ENCODE data around the gene HNRNPH1.

Gene HNRNPH1

GRCh38 chr5:179620703-179621350 is 2.6 kb downstream of the HNRNPH1 start:
- H3K9ac ChIP-seq (ENCODE audit: low read length in 2 of 2), result peak overlapping the region in 1 of 2 donors; percentile 53
- no peaks in the 10 kb centered on the region for H3K27me3 ChIP-seq (ENCODE audit: control insufficient read depth in 1 of 2, insufficient read depth in 2 of 2, low read length in 2 of 2)
- H3K36me3 ChIP-seq (ENCODE audit: control insufficient read depth in 2 of 2, insufficient read depth in 2 of 2, low read length in 2 of 2), result peaks cover 34 to 42% of the 10 kb centered on the region in 2 donors
- peak overlapping the region; percentile 73 to 98 for H3K4me3 ChIP-seq (ENCODE audit: low read length in 2 of 2)
- H3K4me1 ChIP-seq (ENCODE audit: control insufficient read depth, insufficient read depth, low read length), result peaks cover 40% of the 10 kb centered on the region
- H3K9me3 ChIP-seq (ENCODE audit: control insufficient read depth in 2 of 2, low read length in 2 of 2), result no peaks in the 10 kb centered on the region
- peak overlapping the region; percentile 41 for H3K27ac ChIP-seq (ENCODE audit: low read length)

GRCh38 chr5:179620293-179620692 is 3.2 kb downstream of the HNRNPH1 start:
- Histone ChIP-seq H3K27me3 (ENCODE audit: control insufficient read depth in 1 of 2, insufficient read depth in 2 of 2, low read length in 2 of 2) (no peaks in the 10 kb centered on the region), H3K4me1 (ENCODE audit: control insufficient read depth, insufficient read depth, low read length) (peaks cover 40% of the 10 kb centered on the region), H3K9me3 (ENCODE audit: control insufficient read depth in 2 of 2, low read length in 2 of 2) (no peaks in the 10 kb centered on the region), H3K9ac (ENCODE audit: low read length in 2 of 2) (no peak overlapping the region), H3K27ac (ENCODE audit: low read length) (no peak overlapping the region), H3K36me3 (ENCODE audit: control insufficient read depth in 2 of 2, insufficient read depth in 2 of 2, low read length in 2 of 2) (peaks cover 36 to 46% of the 10 kb centered on the region in 2 donors), H3K4me3 (ENCODE audit: low read length in 2 of 2) (peak overlapping the region; percentile 73 to 98)

GRCh38 chr5:179619776-179620175 is 3.7 kb downstream of the HNRNPH1 start:
- Histone ChIP-seq H3K27ac (ENCODE audit: low read length) (no peak overlapping the region), H3K36me3 (ENCODE audit: control insufficient read depth in 2 of 2, insufficient read depth in 2 of 2, low read length in 2 of 2) (peaks cover 40 to 51% of the 10 kb centered on the region in 2 donors), H3K9me3 (ENCODE audit: control insufficient read depth in 2 of 2, low read length in 2 of 2) (no peaks in the 10 kb centered on the region), H3K9ac (ENCODE audit: low read length in 2 of 2) (no peak overlapping the region), H3K4me3 (ENCODE audit: low read length in 2 of 2) (peak overlapping the region; percentile 55 to 98), H3K27me3 (ENCODE audit: control insufficient read depth in 1 of 2, insufficient read depth in 2 of 2, low read length in 2 of 2) (no peaks in the 10 kb centered on the region), H3K4me1 (ENCODE audit: control insufficient read depth, insufficient read depth, low read length) (peaks cover 37% of the 10 kb centered on the region)

- Histone ChIP-seq H3K4me1 (ENCODE audit: control insufficient read depth, insufficient read depth, low read length) (peaks cover 30% of the 10 kb centered on the region), H3K27me3 (ENCODE audit: control insufficient read depth in 1 of 2, insufficient read depth in 2 of 2, low read length in 2 of 2) (no peaks in the 10 kb centered on the region), H3K9me3 (ENCODE audit: control insufficient read depth in 2 of 2, low read length in 2 of 2) (no peaks in the 10 kb centered on the region), H3K36me3 (ENCODE audit: control insufficient read depth in 2 of 2, insufficient read depth in 2 of 2, low read length in 2 of 2) (peaks cover 45 to 55% of the 10 kb centered on the region in 2 donors), H3K4me3 (ENCODE audit: low read length in 2 of 2) (peak overlapping the region; percentile 47 to 55), H3K9ac (ENCODE audit: low read length in 2 of 2) (peak overlapping the region in 1 of 2 donors; percentile 35), H3K27ac (ENCODE audit: low read length) (no peak overlapping the region)
Observed at GRCh38 chr5:179618923-179619554, 4.4 kb downstream of the HNRNPH1 start.

- Histone ChIP-seq H3K27me3 (ENCODE audit: control insufficient read depth in 1 of 2, insufficient read depth in 2 of 2, low read length in 2 of 2) (no peaks in the 10 kb centered on the region), H3K27ac (ENCODE audit: low read length) (no peak overlapping the region), H3K36me3 (ENCODE audit: control insufficient read depth in 2 of 2, insufficient read depth in 2 of 2, low read length in 2 of 2) (peaks cover 56 to 66% of the 10 kb centered on the region in 2 donors), H3K9ac (ENCODE audit: low read length in 2 of 2) (no peak overlapping the region), H3K4me1 (ENCODE audit: control insufficient read depth, insufficient read depth, low read length) (peaks cover 36% of the 10 kb centered on the region), H3K4me3 (ENCODE audit: low read length in 2 of 2) (no peak overlapping the region), H3K9me3 (ENCODE audit: control insufficient read depth in 2 of 2, low read length in 2 of 2) (no peaks in the 10 kb centered on the region)
Observed at GRCh38 chr5:179617930-179618329, 5.5 kb downstream of the HNRNPH1 start.

- Histone ChIP-seq H3K4me1 (ENCODE audit: control insufficient read depth, insufficient read depth, low read length) (peaks cover 44% of the 10 kb centered on the region), H3K36me3 (ENCODE audit: control insufficient read depth in 2 of 2, insufficient read depth in 2 of 2, low read length in 2 of 2) (peaks cover 60 to 65% of the 10 kb centered on the region in 2 donors), H3K9ac (ENCODE audit: low read length in 2 of 2) (no peak overlapping the region), H3K4me3 (ENCODE audit: low read length in 2 of 2) (no peak overlapping the region), H3K9me3 (ENCODE audit: control insufficient read depth in 2 of 2, low read length in 2 of 2) (no peaks in the 10 kb centered on the region), H3K27ac (ENCODE audit: low read length) (no peak overlapping the region), H3K27me3 (ENCODE audit: control insufficient read depth in 1 of 2, insufficient read depth in 2 of 2, low read length in 2 of 2) (no peaks in the 10 kb centered on the region)
Observed at GRCh38 chr5:179616002-179616594, 7.4 kb downstream of the HNRNPH1 start.

- H3K27me3 ChIP-seq (ENCODE audit: control insufficient read depth in 1 of 2, insufficient read depth in 2 of 2, low read length in 2 of 2), result no peaks in the 10 kb centered on the region
- peaks cover 59 to 65% of the 10 kb centered on the region in 2 donors for H3K36me3 ChIP-seq (ENCODE audit: control insufficient read depth in 2 of 2, insufficient read depth in 2 of 2, low read length in 2 of 2)
- H3K4me3 ChIP-seq (ENCODE audit: low read length in 2 of 2), result no peak overlapping the region
- peaks cover 44% of the 10 kb centered on the region for H3K4me1 ChIP-seq (ENCODE audit: control insufficient read depth, insufficient read depth, low read length)
- H3K9ac ChIP-seq (ENCODE audit: low read length in 2 of 2), result no peak overlapping the region
- H3K9me3 ChIP-seq (ENCODE audit: control insufficient read depth in 2 of 2, low read length in 2 of 2), result no peaks in the 10 kb centered on the region
- H3K27ac ChIP-seq (ENCODE audit: low read length), result no peak overlapping the region
Observed at GRCh38 chr5:179615203-179615602, 8.3 kb downstream of the HNRNPH1 start.

GRCh38 chr5:179614745-179615144 is 8.7 kb downstream of the HNRNPH1 start:
- no peak overlapping the region for H3K4me3 ChIP-seq (ENCODE audit: low read length in 2 of 2)
- H3K27me3 ChIP-seq (ENCODE audit: control insufficient read depth in 1 of 2, insufficient read depth in 2 of 2, low read length in 2 of 2), result no peaks in the 10 kb centered on the region
- peaks cover 64 to 69% of the 10 kb centered on the region in 2 donors for H3K36me3 ChIP-seq (ENCODE audit: control insufficient read depth in 2 of 2, insufficient read depth in 2 of 2, low read length in 2 of 2)
- no peak overlapping the region for H3K9ac ChIP-seq (ENCODE audit: low read length in 2 of 2)
- H3K4me1 ChIP-seq (ENCODE audit: control insufficient read depth, insufficient read depth, low read length), result peaks cover 41% of the 10 kb centered on the region
- H3K27ac ChIP-seq (ENCODE audit: low read length), result no peak overlapping the region
- no peaks in the 10 kb centered on the region for H3K9me3 ChIP-seq (ENCODE audit: control insufficient read depth in 2 of 2, low read length in 2 of 2)

- Histone ChIP-seq H3K4me1 (ENCODE audit: control insufficient read depth, insufficient read depth, low read length) (peaks cover 35% of the 10 kb centered on the region), H3K9me3 (ENCODE audit: control insufficient read depth in 2 of 2, low read length in 2 of 2) (no peaks in the 10 kb centered on the region), H3K9ac (ENCODE audit: low read length in 2 of 2) (no peak overlapping the region), H3K36me3 (ENCODE audit: control insufficient read depth in 2 of 2, insufficient read depth in 2 of 2, low read length in 2 of 2) (peaks cover 70 to 75% of the 10 kb centered on the region in 2 donors), H3K4me3 (ENCODE audit: low read length in 2 of 2) (no peak overlapping the region), H3K27me3 (ENCODE audit: control insufficient read depth in 1 of 2, insufficient read depth in 2 of 2, low read length in 2 of 2) (no peaks in the 10 kb centered on the region), H3K27ac (ENCODE audit: low read length) (no peak overlapping the region)
Observed at GRCh38 chr5:179613460-179614071, 9.9 kb downstream of the HNRNPH1 start.

DNA sequence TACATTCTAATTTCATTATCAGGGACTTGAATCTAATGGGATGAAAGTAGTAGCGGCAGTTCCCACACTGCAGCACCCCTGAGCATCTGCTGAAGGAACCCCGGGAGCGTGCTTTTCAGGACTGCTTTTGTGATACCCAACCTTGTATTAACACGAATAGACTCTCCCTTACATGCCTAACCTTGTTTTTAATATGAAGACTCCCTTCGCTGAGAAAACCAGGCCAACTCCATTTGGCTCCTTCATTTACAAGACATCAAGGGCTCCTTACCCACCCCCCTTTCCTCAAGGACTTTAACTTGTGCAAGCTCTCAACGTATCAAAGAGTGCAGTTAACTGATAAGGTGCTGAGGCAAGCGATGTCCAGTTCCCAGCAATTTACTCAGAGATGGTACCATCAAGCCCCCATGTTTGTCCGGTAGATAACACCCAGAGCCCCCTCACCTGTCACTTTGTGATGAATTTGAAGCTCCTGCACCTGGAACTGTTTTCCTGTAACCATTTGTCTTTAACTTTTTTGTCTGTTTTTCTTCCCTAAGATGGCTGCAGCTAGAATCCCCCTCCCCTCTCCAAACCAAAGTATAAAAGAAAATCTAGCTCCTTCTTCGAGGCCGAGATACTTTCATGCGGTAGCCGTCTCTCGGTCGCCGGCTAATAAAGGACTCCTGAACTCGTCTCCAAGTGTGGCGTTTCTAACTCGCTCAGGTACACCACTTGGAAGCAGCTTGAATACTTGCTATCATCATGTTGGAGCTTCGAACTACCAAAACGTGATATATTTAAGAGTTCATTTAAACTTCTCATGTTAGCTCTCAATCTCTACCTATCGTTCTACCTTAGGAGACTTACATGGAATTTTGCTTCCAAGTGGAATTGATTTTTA is 10.7 kb downstream of the HNRNPH1 start:
- no peak overlapping the region for H3K4me3 ChIP-seq (ENCODE audit: low read length in 2 of 2)
- no peaks in the 10 kb centered on the region for H3K9me3 ChIP-seq (ENCODE audit: control insufficient read depth in 2 of 2, low read length in 2 of 2)
- H3K4me1 ChIP-seq (ENCODE audit: control insufficient read depth, insufficient read depth, low read length), result peaks cover 36% of the 10 kb centered on the region
- no peaks in the 10 kb centered on the region for H3K27me3 ChIP-seq (ENCODE audit: control insufficient read depth in 1 of 2, insufficient read depth in 2 of 2, low read length in 2 of 2)
- no peak overlapping the region for H3K9ac ChIP-seq (ENCODE audit: low read length in 2 of 2)
- H3K36me3 ChIP-seq (ENCODE audit: control insufficient read depth in 2 of 2, insufficient read depth in 2 of 2, low read length in 2 of 2), result peaks cover 70 to 77% of the 10 kb centered on the region in 2 donors
- H3K27ac ChIP-seq (ENCODE audit: low read length), result no peak overlapping the region

Data from stomach smooth muscle (tissue), 2 donors.